Rectal smooth muscle tissue (tissue), 1 donor: ENCODE data around the gene SOHLH1.

ENCODE experiments used
- H3K27ac ChIP-seq: one replicate; pipeline ENCODE4 v1.7.0; 2013; ENCODE audit warnings: low read depth, low read length, inconsistent platforms
- H3K27me3 ChIP-seq: one replicate; pipeline ENCODE4 v1.7.0; 2013; ENCODE audit warnings: low read length; ENCODE audit not compliant: control insufficient read depth, insufficient read depth
- H3K36me3 ChIP-seq: one replicate; pipeline ENCODE4 v1.7.0; 2013; ENCODE audit warnings: low read length; ENCODE audit not compliant: control insufficient read depth, insufficient read depth
- H3K4me1 ChIP-seq: one replicate; pipeline ENCODE4 v1.7.0; 2013; ENCODE audit warnings: low read length; ENCODE audit not compliant: control insufficient read depth, insufficient read depth
- H3K4me3 ChIP-seq: one replicate; pipeline ENCODE4 v1.7.0; 2013; ENCODE audit warnings: low read length
- H3K9ac ChIP-seq: one replicate; pipeline ENCODE4 v1.7.0; 2013; ENCODE audit warnings: low read length

SOHLH1 gene

DNA sequence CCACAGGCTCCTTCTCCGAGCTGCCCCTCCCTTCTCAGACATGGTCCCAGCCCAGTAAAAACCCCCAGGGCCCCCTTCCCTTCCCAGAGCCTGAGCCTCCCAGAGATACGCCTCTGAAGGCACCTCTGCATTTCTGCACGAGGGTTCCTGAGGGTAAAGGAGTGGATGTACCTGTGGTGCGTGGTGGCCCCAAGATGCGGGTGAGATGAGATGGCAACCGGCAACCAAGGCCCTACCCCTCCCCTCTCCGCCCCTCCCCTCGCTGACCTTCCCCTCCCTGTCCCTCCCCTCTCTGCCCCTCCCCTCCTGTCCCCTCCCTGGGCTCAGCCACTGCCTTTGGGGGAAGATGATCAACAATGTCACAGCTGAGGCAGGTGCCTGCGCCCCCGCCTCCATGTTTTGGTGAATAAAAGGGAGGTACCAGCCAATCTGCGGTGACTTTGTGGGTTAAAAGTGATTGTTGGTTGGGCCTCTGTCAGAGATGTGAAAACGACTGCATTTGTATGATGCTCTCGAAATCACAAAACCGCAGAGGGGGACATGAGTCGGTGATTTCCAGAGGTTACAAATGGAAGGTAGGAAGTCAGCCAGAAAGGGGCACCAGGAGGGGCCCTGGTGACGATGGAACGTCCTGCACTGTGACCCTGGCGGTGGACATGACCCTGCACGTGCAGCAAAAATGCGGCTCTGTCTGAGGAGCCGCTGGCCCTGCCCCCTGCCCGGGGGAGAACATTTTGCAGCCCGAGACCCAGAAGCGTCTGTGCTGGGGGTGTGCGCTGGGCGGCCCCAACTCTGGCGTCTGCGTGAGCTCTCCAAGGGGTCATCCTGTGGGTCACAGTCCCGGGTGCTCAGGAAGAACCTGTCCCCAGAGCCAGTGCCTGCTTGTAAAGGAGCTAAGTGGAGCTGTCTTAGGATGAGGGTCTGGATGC is 32.5 kb downstream of the SOHLH1 start:
- H3K4me3 ChIP-seq = no peak overlapping the region
- H3K36me3 ChIP-seq = no peaks in the 10 kb centered on the region
- no peak overlapping the region for H3K27ac ChIP-seq
- no peaks in the 10 kb centered on the region for H3K4me1 ChIP-seq
- no peaks in the 10 kb centered on the region for H3K27me3 ChIP-seq
- H3K9ac ChIP-seq = no peak overlapping the region

DNA sequence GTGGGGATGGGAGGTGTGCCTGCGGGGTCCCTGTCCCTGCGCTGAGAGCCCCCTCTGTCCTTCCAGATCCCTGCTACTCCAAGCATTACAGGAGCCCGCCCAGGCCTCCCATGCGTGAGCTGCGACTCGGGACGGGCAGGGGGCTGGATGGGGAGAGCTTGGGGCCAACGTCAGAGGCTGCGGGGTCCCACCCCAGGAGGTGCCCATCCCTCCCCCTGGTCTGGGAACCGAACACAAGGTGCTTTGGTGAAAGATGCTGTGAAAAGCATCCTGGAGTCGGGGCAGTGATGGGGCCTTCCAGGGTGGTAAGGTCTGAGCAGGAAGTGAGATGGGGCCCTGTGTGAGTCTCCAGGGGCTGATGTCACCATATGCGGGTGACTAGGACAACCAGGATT is 33.5 kb downstream of the SOHLH1 start:
- H3K27me3 ChIP-seq = no peaks in the 10 kb centered on the region
- H3K27ac ChIP-seq = no peak overlapping the region
- no peaks in the 10 kb centered on the region for H3K4me1 ChIP-seq
- no peaks in the 10 kb centered on the region for H3K36me3 ChIP-seq
- H3K9ac ChIP-seq = no peak overlapping the region
- no peak overlapping the region for H3K4me3 ChIP-seq

DNA sequence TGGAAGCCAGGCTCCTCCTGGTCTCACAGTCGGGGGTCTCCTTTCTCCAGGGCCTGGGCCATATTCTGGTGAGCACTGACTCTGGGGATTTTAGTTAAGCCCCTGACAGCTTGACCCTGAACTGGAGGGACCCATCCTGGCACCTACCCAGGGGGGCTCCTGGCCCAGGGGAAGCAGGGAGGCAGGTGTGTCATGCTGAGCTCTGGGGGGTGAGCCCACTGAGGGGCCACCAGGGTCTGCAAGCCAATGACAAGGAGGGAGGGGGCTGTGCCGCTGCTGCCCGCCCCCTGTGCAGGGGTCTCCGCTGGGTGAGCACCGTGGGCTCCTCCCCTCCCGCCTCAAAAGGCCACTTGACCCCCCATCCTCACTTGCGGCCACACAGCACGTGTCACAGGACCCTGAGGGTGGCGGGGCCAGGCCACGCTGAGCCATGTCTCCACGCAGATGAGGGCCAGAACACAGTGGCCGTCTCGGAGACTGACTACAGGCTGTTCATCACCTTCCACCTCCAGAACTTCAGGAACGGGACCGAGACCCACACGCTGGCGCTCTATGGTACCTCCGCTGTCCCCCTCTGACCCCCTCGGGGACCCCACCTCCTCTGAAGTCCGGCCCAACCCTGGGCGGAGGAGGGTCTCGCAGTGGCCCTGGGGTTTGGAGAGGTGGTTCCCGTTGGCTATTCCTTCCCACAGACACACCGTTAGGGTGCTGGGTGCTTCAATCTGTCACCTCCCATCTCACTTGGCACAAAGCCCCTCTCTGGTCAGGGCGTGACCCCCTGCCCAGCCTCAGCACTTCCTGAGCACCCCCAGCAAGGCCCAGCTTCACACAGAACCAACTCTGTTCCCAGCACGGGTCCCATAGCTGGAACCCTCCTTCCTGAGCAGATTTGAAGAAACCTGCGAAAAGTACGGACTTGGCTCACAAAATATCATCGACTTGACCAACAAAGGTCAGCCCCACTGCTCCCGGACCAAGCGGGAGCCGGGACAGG is 34.2 kb downstream of the SOHLH1 start:
- Histone ChIP-seq H3K36me3 (no peaks in the 10 kb centered on the region), H3K9ac (no peak overlapping the region), H3K4me1 (no peaks in the 10 kb centered on the region), H3K27ac (no peak overlapping the region), H3K4me3 (no peak overlapping the region), H3K27me3 (no peaks in the 10 kb centered on the region)

DNA sequence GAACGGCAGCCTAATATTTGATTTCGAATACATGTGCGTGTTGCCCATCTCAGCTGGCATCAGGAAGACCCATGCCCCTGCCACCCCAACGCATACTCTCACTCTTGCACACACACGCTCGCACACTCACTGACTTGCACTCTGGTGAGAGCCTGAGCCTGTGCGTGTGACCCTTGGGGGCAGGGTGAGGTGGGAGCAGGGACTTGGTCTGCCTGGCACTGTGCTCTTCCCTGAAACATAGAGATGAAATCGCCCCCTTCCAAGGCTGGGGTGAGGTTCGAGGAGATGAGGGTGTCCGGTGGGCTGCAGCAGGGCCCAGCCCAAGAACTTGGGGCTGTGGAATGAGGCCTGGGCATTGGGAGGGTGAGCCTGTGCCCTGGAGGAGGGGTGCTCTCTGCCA is 35.0 kb downstream of the SOHLH1 start:
- Histone ChIP-seq H3K27ac (no peak overlapping the region), H3K4me3 (no peak overlapping the region), H3K27me3 (no peaks in the 10 kb centered on the region), H3K9ac (no peak overlapping the region), H3K36me3 (no peaks in the 10 kb centered on the region), H3K4me1 (no peaks in the 10 kb centered on the region)

DNA sequence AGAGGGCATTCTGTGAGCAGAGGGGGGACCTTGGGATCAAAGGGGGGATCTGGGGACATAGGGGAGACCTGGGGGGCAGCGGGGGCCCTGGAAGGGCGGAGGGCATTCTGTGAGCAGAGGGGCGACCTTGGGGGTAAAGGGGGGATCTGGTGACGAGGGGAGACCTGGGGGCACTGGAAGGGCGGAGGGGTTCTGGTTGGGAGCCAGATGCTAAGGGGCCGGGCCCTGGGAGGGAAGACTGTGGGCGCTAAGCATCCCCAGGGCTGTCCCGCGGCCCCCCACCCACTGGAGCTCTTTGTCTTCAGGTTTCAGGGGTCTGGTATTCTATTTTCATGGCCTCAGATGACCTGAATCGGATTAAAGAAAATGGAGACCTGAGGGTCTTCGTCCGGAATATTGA is 35.4 kb downstream of the SOHLH1 start:
- H3K27me3 ChIP-seq = no peaks in the 10 kb centered on the region
- no peaks in the 10 kb centered on the region for H3K4me1 ChIP-seq
- H3K4me3 ChIP-seq = no peak overlapping the region
- no peaks in the 10 kb centered on the region for H3K36me3 ChIP-seq
- H3K27ac ChIP-seq = no peak overlapping the region
- no peak overlapping the region for H3K9ac ChIP-seq

DNA sequence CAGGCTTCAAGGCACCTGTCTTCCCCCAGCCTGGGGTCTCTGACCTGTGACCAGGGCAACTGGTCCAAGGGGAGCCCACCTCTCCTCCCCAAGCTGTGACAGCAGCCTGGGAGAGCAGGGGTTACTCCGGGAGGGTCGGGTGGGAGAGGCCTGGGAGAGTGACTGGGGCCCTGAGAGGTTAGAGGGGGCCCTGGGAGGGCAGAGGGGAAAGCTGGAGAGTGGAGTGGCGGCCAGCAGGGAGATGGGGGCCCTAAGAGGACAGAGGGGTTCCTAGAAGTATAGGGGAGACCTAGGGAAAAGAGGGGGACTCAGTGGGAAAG is 35.9 kb downstream of the SOHLH1 start:
- no peak overlapping the region for H3K27ac ChIP-seq
- no peaks in the 10 kb centered on the region for H3K27me3 ChIP-seq

DNA sequence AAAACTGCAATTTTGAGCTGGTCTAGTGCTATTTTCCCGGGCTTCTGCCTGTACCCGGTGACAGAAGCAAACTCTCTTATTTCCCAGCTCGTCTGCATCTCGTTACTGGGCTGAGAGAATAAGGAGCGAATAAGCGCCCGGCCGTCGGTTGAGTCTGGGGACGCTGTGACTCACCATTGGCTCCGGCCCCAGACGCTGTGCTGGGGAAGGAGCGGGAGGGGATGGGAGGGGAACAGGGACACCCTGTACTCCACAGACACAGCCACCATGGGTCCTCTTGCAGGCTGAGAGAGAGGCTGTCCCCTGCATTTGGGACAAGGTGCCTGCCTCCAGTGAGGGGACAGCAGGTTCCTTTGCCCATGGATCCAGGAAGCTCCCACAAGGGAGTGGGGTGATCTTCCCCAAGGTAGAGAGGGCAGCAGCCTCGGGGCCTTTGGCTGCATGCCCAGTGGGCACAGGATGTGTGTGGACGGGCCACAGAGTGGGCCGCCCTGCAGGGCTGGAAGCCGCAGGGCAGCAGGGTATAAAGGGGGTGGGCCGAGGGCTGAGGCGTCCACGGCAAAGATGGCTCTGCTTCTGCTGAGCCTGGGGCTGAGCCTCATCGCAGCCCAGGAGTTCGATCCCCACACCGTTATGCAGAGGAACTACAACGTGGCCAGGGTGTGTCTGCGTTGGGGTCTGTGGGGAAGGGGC is 36.4 kb downstream of the SOHLH1 start, which contains the start of gene LCN9:
Gene LCN9 (plus strand): TSS at position 552 of the 693 bp plus-strand sequence. CDS start 13 bp downstream, at position 565.
- Histone ChIP-seq H3K36me3 (no peaks in the 10 kb centered on the region), H3K27me3 (no peaks in the 10 kb centered on the region), H3K27ac (no peak within 1 kb of the TSS), H3K4me3 (no peak within 1 kb of the TSS), H3K4me1 (no peaks in the 10 kb centered on the region), H3K9ac (no peak within 1 kb of the TSS)

More for the DNA sequence above, 35.9 kb downstream of the SOHLH1 start:
- Histone ChIP-seq H3K36me3 (no peaks in the 10 kb centered on the region), H3K4me1 (no peaks in the 10 kb centered on the region), H3K4me3 (no peak overlapping the region), H3K9ac (no peak overlapping the region)

DNA sequence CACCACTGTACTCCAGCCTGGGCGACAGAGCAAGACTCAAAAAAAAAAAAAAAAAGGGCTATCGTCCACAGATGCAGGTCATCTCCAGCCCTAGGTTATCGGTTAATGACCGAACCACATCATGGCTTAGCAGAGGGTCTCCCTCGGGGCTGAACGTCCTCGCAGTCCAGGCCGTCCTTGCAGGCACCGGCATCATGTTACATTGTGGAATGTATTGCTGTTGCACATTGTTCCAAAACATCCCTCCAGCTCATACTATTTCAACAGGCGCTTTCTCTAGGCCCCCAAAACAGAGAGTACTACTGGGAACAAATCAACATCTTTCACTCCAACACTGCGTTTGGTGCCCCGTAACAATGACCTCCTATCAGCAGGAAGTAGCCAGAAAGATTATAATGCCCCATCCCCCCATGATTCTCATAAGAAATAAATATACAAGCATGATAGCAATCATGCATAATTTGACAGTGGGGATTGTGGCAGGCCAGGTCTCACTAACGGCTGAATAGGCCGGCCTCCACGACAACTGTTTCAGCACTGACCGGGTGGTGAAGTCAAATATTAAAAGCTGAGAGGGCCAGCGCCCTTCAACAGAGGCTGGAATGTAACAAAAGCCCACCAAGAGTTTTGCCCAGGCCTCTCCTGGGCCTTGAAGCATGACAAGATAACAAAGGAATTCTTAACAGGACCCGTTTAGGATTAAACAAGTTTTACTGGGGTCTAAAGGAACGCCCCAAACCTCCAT is 37.3 kb downstream of the SOHLH1 start:
- no peaks in the 10 kb centered on the region for H3K36me3 ChIP-seq
- no peak overlapping the region for H3K27ac ChIP-seq
- no peaks in the 10 kb centered on the region for H3K27me3 ChIP-seq

DNA sequence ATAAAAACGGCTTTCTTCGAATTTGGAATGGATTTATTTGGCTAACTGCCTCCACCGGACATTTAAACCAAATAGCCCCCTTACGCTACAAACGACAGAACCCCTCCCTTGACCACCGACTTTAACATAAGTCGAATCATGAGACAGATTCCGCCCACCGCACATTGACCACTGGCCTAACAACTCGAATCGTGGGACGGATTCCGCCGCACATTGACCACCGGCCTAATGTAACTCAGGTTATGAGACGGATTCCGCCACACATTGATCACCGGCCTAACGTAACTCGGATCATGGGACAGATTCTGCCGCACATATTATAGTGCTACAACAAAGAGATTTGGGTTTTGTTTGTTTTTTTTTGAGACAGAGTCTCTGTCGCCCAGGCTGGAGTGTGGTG is 38.9 kb downstream of the SOHLH1 start:
- Histone ChIP-seq H3K9ac (no peak overlapping the region), H3K27ac (no peak overlapping the region), H3K4me3 (no peak overlapping the region), H3K4me1 (no peaks in the 10 kb centered on the region), H3K27me3 (no peaks in the 10 kb centered on the region), H3K36me3 (no peaks in the 10 kb centered on the region)

More for the DNA sequence above, 37.3 kb downstream of the SOHLH1 start:
- Histone ChIP-seq H3K4me1 (no peaks in the 10 kb centered on the region), H3K9ac (no peak overlapping the region), H3K4me3 (no peak overlapping the region)

DNA sequence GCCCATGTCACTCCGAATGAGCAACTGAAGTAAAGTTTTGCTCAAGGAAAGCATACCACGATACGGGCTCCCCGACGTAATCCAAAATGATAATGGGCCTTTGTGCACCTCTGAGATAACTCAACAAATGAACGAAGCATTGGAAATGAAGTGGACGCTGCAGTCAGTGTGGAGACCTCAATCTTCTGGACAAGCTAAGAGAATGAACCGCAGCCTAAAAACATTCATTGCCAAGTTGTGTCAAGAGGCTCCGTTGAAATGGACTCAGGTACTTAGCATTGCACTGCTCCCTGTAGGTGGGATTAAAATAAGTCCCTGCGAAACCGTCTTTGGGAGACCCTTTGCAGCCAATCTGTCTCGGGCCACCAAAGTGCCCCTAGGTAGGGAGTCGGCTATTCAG is 40.0 kb downstream of the SOHLH1 start:
- Histone ChIP-seq H3K4me3 (no peak overlapping the region), H3K27ac (no peak overlapping the region), H3K4me1 (no peaks in the 10 kb centered on the region), H3K9ac (no peak overlapping the region), H3K36me3 (no peaks in the 10 kb centered on the region), H3K27me3 (no peaks in the 10 kb centered on the region)

DNA sequence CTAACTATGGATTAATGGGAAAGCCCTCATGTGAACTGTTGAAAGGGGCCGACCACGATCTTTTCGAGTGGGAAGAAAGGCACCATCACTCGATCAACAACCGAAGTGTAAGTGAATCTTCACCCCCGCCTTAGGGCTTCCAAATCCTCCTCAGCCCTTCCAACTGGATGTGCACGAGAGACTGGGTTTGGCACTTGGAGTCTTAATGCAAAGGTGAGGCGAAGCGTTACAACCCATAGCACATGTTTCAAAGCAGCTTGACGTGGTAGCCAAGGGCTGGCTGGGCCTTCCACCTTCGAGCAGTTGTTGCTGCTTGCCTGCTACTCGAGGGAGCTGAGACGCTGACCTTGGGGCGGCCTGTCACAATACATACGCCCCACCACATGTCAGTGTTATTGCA is 41.9 kb downstream of the SOHLH1 start:
- H3K36me3 ChIP-seq = no peaks in the 10 kb centered on the region
- no peak overlapping the region for H3K27ac ChIP-seq
- no peaks in the 10 kb centered on the region for H3K27me3 ChIP-seq
- no peak overlapping the region for H3K9ac ChIP-seq
- no peak overlapping the region for H3K4me3 ChIP-seq
- no peaks in the 10 kb centered on the region for H3K4me1 ChIP-seq
